ENCODE data around the gene DHX16.

Gene DHX16

GRCh38 chr6:30646450-30647241 is 26.2 kb downstream of the DHX16 start, which contains the start of gene C6orf136:
Gene C6orf136, plus strand, starts transcription at chr6:30647133. Its CDS starts 99 bp downstream, at chr6:30647232.
- no peak for TF ChIP-seq ZNF274 (IDR thresholded peaks at IDR 0.05; ENCODE audit: low read depth, low read length)

DNA sequence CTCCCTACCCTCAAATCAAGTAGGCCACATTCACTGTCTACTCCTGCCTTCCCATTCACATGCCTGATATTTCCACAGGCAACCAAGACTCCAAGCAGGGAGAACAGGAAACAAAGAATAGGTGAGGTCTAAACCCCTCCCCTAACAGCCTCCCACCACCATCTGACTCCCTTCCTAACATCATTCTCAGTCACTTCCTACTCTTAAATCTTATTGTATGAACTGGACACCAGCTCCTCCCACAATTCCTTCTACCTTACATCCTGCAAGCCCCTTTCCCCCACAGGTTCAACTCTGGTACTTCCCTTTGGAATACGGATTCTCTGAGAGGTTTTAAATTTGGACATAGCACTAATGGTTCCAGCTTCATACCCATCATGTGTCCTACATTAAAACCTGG is 26.8 kb downstream of the DHX16 start:
- no peak for TF ChIP-seq ZNF274 (IDR thresholded peaks at IDR 0.05; ENCODE audit: low read depth, low read length)
- H3K4me3 ChIP-seq (ENCODE audit: low read length) = no peak overlapping the region

More at GRCh38 chr6:30646450-30647241, 26.2 kb downstream of the DHX16 start, which contains the start of gene C6orf136:
- peak within 1 kb of the TSS; percentile 90 for H3K4me3 ChIP-seq (ENCODE audit: low read length)

GRCh38 chr6:30644769-30645168 is 28.0 kb downstream of the DHX16 start:
- TF ChIP-seq ZNF274 (IDR thresholded peaks at IDR 0.05; ENCODE audit: low read depth, low read length) = no peak
- H3K4me3 ChIP-seq (ENCODE audit: low read length) = no peak overlapping the region

DNA sequence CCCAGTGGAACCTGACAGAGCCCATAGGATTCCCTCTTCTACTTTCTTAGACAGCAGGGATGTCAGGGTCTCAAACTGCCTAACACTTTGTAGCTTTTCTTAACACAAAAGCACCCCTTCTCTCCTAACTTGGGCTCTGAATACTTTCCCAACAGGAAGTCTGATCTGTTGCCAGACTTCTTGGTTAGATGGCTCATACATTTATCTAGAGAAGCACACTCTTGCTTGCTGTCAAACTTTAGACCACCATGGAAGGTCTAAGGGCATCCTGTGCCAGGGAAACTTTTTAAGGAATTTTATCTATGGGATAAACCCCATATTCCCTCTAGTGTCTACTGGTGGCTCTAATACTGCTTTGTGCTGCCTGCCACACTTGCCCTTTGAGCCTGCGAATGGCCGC is 29.1 kb downstream of the DHX16 start:
- no peak overlapping the region for H3K4me3 ChIP-seq (ENCODE audit: low read length)
- no peak for TF ChIP-seq ZNF274 (IDR thresholded peaks at IDR 0.05; ENCODE audit: low read depth, low read length)

DNA sequence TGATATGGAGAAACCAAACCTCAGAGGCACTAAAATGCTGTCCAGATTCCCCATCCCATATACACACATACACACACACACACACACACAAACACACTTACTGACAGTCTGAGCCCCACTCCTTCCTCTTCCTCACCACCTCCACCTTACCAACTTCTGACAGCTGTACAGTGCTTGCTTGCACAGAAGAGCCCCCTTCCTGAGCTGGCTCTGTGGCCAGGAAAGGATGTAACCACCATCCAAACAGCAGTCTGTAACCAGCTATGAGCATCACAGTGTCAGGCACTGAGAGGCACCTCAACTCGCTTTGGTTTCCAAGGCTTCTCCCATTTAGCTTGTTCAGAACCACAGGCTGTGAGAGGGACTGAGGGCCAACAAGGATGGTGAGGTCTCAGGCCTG is 31.8 kb downstream of the DHX16 start:
- no peak for TF ChIP-seq ZNF274 (IDR thresholded peaks at IDR 0.05; ENCODE audit: low read depth, low read length)
- H3K4me3 ChIP-seq (ENCODE audit: low read length) = no peak overlapping the region

GRCh38 chr6:30640481-30640880 is 32.3 kb downstream of the DHX16 start:
- no peak for TF ChIP-seq ZNF274 (IDR thresholded peaks at IDR 0.05; ENCODE audit: low read depth, low read length)

GRCh38 chr6:30635834-30636233 is 37.0 kb downstream of the DHX16 start:
- TF ChIP-seq ZNF274 (IDR thresholded peaks at IDR 0.05; ENCODE audit: low read depth, low read length) = no peak
- H3K4me3 ChIP-seq (ENCODE audit: low read length) = no peak overlapping the region

More at GRCh38 chr6:30640481-30640880, 32.3 kb downstream of the DHX16 start:
- H3K4me3 ChIP-seq (ENCODE audit: low read length) = no peak overlapping the region

DNA sequence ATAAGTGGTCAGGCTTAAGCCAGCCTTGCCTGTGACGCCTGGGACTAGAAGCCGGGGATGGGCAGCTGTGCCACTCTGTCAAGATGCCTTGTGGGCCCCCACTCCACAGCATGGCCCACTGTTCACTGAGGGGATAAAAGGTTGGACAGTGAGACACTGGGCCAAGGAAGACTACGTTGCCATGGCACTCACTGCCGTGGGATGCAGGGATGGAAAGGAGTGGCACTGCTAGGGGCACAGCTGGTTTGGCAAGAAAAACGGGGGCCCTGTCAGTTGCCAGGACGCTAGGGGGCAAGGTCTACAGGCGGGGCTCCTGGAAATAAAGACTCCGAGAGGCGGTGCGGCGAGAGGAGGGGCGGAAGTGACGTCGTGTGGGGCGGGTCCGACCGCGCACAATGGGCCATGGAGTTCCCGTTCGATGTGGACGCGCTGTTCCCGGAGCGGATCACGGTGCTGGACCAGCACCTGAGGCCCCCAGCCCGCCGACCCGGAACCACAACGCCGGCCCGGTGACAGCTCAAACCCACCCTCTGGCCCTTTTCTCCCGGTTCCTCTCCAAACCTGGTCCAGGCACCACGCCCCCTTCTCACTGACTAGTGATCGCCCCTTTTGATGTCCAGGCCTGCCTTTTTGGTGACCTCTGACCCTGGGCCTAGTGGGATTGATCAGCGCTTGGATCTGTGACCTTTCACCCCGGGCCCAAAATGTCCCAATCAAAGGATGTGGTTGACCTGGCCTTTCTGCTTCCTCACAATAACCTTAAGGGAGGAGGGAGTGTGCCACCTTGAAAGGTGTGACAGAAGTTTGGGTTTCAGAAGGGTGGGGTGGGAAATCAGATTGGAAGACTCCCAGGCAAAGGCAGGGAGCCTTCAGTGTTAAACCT is 46.1 kb downstream of the DHX16 start, which contains the start of gene ATAT1:
Gene ATAT1 (plus strand): TSS at position 391 of the 883 bp plus-strand sequence.
- H3K4me3 ChIP-seq (ENCODE audit: low read length) = peak within 1 kb of the TSS; percentile 79

GRCh38 chr6:30625511-30625910 is 47.3 kb downstream of the DHX16 start:
- TF ChIP-seq ZNF274 (IDR thresholded peaks at IDR 0.05; ENCODE audit: low read depth, low read length) = no peak
- no peak overlapping the region for H3K4me3 ChIP-seq (ENCODE audit: low read length)

More for the DNA sequence above, 46.1 kb downstream of the DHX16 start, which contains the start of gene ATAT1:
- TF ChIP-seq ZNF274 (IDR thresholded peaks at IDR 0.05; ENCODE audit: low read depth, low read length) = no peak

DNA sequence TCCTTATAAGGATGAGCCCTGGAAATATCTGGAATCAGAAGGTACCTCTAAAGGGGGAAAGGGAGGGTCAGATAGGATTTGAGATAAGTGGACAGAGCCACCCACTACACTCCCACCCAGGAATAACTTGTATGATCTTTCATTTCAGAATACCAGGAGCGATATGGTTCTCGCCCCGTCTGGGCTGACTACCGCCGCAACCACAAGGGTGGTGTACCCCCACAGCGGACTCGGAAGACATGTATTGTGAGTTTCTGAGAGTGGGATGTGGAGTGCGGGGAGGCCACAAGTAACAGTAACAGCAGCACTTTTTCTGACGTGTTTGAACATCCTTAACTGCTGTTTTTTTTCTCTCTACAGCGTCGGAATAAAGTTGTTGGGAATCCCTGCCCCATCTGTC is 53.2 kb downstream of the DHX16 start:
- no peak overlapping the region for H3K4me3 ChIP-seq (ENCODE audit: low read length)
- no peak for TF ChIP-seq ZNF274 (IDR thresholded peaks at IDR 0.05; ENCODE audit: low read depth, low read length)

- H3K4me3 ChIP-seq (ENCODE audit: low read length) = peak overlapping the region; percentile 63
- TF ChIP-seq ZNF274 (IDR thresholded peaks at IDR 0.05; ENCODE audit: low read depth, low read length) = no peak
These were observed 54.5 kb downstream of the DHX16 start for GRCh38 chr6:30618270-30618797.

DNA sequence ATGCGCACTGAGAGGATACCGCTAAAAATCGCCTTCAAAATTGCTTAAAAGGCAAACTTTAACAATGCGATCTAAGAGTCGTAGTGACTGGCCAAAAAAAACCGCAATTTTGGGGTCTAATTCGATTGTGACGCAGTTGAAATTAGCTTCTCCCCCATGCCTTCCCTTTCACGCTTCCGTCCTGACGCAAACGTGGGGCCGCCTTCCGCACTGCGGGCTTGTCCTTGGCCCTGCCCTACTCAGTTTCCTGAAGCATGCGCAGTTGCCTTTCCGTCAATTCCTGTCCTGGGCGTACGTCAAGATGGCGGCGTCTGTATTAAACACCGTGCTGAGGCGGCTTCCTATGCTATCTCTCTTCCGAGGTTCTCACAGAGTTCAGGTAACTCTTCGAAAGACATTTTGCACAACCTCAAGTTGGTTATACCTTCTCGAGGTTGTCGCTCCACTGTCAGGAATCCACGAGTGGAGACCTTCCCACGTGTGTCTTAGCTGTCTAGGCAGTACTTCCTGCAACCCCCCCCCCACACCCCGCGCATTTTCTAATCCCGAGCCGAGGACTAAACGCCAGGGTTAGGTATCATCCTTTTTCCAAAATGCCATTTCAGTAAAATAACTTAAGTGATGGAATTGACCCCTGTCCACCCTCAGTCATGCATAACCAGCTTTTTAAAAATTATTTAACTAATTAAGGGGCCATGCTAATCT is 55.1 kb downstream of the DHX16 start, which contains the start of gene MRPS18B:
Gene MRPS18B (plus strand): TSS at position 276 of the 705 bp plus-strand sequence. CDS start 26 bp downstream, at position 302.
- TF ChIP-seq ZNF274 (IDR thresholded peaks at IDR 0.05; ENCODE audit: low read depth, low read length) = no peak
- H3K4me3 ChIP-seq (ENCODE audit: low read length) = peak within 1 kb of the TSS; percentile 95

DNA sequence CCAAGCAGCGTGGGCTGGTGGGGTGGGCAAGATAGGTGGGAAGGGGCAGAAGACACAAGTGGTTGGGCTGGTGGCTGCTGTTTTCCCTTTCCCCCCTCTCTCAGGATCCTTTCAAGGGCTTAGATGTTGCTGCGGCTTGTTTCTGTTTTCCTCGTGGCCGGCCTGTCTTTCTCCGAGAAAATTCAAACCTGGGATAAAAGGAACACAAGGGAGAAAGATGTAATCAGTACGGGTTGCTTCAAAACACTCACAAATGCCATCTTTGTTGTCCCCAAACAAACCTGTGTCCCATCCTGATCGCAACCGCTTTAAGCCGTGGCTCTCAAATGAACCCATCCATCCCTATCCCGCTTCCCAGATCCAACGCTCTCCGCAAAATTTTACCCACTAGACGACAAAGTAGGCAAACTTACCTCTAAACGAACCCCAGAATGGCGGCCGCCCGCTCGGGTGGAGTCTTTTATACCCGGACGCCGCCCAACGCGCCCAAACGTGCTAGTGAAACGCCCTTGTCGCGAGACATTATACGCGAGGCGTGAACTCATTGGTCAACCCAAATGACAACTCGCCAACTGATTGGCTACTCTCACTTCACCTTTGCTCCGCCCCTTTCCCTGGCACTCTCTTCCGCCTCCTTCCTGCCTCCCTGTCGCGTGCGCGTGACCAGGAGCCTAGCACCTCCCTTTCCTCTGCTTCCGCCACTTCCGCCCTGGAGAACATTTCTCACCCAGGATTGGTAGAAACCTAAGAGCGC is 55.8 kb downstream of the DHX16 start, which contains the start of gene PPP1R10:
Gene PPP1R10 (minus strand): TSS at position 433 of the 754 bp plus-strand sequence. CDS start 7,299 bp downstream, outside the sequence.
- H3K4me3 ChIP-seq (ENCODE audit: low read length) = peak within 1 kb of the TSS; percentile 95
- TF ChIP-seq ZNF274 (IDR thresholded peaks at IDR 0.05; ENCODE audit: low read depth, low read length) = no peak
